HPDE6-E6E7 (cell line): ENCODE results near the gene ACY1.

Experiments
- DNase-seq: peaks from one replicate; pipeline ENCODE4 v3.0.0; 2011; ENCODE audit warnings: missing footprints; ENCODE audit errors: extremely low spot score

The ACY1 gene

GRCh38 chr3:52005571-52005986, 22.2 kb downstream of the ACY1 start:
- no peak for DNase-seq

GRCh38 chr3:52006017-52006819, 22.9 kb downstream of the ACY1 start:
- no peak for DNase-seq

- DNase-seq, result no peak
These were observed 23.4 kb downstream of the ACY1 start for GRCh38 chr3:52006820-52007133.

GRCh38 chr3:52007291-52007690, 24.0 kb downstream of the ACY1 start:
- DNase-seq, result no peak

GRCh38 chr3:52010431-52010830, 27.1 kb downstream of the ACY1 start:
- DNase-seq, result no peak

- no peak for DNase-seq
These were observed 29.4 kb downstream of the ACY1 start for GRCh38 chr3:52012699-52013098.

- no peak for DNase-seq
These were observed 30.7 kb downstream of the ACY1 start for GRCh38 chr3:52013802-52014598.

- no peak for DNase-seq
These were observed 31.3 kb downstream of the ACY1 start for GRCh38 chr3:52014613-52015012.

- DNase-seq, result no peak
These were observed 32.3 kb downstream of the ACY1 start for GRCh38 chr3:52015438-52016228.

GRCh38 chr3:52017586-52017985, 34.3 kb downstream of the ACY1 start:
- no peak for DNase-seq

- no peak for DNase-seq
These were observed 35.1 kb downstream of the ACY1 start for GRCh38 chr3:52018319-52019000.

GRCh38 chr3:52019352-52020080, 36.2 kb downstream of the ACY1 start:
- DNase-seq, result no peak

GRCh38 chr3:52020796-52021195, 37.5 kb downstream of the ACY1 start:
- no peak for DNase-seq

GRCh38 chr3:52021489-52022268, 38.3 kb downstream of the ACY1 start:
- no peak for DNase-seq

GRCh38 chr3:52022323-52023100, 39.2 kb downstream of the ACY1 start:
- DNase-seq, result no peak

- DNase-seq, result no peak
These were observed 39.9 kb downstream of the ACY1 start for GRCh38 chr3:52023101-52023770.

GRCh38 chr3:52023860-52024764, 40.8 kb downstream of the ACY1 start:
- DNase-seq, result no peak
